IPS-11a (cell line): ENCODE data around the gene RANBP3L.
"Not testable (repeated sequence)": the region's sequence is repeated elsewhere in the genome, so short reads cannot be mapped to it uniquely, and the experiment has no call there.

Experiments
- H3K4me3 ChIP-seq: one replicate; pipeline ENCODE4 v1.5.1; 2013; ENCODE audit warnings: low read depth, low read length, control low read depth

RANBP3L gene

GRCh38 chr5:36297653-36298052, 4.0 kb downstream of the RANBP3L start:
- no peak overlapping the region for H3K4me3 ChIP-seq

DNA sequence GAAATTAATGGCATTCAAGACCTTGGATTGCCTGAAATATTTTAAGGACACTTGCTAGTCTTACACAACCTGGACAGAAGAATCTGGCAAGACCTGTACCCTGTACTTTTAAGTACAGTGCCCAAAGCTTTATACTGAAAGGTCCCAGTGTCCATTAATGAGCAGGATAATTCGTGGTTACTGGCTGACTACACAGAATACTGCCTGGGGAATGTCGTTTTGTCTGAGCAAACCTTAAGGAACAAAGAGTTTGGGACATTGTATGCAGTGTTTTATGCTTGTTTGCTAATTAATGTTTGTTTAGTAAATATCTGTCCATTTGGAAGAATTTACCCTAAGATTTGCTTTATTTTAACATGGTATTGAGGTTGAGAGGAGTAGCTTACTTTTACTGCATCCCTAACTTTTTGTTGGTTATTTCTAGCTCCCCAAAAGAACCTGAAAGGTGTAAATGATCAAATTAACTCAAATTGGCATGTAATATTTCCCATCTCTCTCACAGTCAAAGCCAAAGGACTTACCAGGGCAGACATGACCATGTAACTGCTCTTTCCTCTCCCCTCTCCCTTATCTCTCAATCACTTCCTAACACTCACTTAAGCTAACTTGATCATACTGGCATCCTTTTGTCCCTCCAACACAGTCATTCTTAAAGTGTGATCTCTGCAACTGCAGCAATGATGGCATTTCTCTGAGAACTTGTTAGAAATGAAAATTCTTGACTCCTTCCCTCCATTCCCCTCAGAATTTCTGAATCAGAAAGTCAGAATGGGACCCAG, 15.7 kb downstream of the RANBP3L start:
- no peak overlapping the region for H3K4me3 ChIP-seq

DNA sequence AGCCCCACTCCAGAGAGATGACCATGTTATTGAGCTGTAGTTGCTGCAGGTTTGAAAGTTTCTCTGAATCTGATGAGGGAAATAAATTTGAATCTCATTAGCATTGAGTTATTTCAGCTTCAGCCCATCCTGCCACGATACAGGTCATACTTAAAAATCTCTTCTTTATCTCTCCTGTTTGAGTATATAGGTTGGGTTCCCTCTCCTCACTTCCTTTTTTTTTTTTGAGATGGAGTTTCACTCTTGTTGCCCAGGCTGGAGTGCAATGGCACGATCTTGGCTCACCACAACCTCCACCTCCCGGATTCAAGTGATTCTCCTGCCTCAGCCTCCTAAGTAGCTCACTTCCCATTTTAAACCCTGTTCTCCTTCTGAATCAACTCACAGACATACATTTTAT, 17.9 kb downstream of the RANBP3L start:
- not testable (repeated sequence) for H3K4me3 ChIP-seq

DNA sequence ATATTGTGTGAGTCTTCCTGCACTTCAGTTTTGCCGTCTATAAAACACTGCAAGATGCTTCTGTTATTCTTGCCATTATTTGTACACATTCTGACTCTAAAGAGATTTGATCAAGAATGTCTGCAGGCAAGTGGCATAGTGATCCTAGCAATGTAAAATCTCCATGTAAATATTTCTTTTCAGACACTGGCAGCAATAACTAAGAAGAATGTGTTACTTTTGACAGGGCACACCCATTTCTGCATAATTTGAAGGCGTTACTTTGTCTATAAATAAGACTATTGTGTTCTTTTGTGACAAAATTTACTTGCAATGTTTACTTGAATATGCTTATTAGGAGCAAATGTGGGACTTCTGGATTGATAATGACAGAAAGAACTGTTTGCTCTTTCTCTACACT, 20.1 kb downstream of the RANBP3L start:
- no peak overlapping the region for H3K4me3 ChIP-seq

- no peak overlapping the region for H3K4me3 ChIP-seq
These were observed 22.5 kb downstream of the RANBP3L start for GRCh38 chr5:36279054-36279698.

DNA sequence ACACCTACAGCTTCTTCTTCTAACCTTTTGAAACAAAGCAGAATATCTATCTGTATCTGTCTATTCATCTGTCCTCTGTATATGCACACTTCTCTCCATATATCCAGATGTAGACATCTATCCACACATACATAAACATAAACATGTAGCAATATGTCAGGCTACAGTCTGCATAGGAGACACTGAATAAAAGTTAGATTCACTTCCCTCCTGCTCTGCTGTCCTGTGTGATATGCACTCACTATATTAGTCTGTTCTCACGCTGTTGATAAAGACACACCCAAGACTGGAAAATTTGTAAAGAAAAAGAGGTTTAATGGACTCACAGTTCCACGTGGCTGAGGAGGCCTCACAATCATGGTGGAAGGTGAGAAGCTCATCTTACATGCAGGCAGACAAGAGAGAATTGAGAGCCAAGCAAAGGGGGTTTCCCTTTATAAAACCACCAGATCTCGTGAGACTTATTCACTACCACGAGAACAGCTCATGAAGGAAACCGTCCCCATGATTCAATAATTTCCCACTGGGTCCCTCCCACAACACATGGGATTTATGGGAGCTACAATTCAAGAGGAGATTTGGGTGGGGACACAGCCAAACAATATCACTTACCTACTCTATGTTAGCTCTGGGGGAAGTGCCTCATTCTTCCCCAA, 24.1 kb downstream of the RANBP3L start:
- no peak overlapping the region for H3K4me3 ChIP-seq

DNA sequence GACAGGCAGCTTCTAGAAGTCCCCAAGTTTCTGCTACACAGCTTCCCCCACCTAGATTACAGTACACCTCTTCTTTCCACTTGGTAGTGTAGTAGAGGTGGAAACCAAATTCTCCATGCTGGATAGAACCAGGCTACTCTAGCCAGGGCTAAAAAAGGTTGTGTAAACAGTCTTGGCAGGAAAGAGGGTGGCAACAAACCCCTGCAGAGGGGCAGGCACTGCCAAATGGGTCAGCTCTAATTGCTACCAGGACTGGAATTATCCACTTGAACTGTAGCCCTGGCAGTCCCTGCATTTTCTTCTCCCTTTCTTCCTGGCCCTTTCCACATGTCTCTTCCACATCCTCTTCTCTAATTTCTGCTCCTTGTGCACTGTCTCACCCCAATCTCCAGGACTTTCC, 24.8 kb downstream of the RANBP3L start:
- H3K4me3 ChIP-seq, result no peak overlapping the region

- H3K4me3 ChIP-seq, result no peak overlapping the region
These were observed 27.7 kb downstream of the RANBP3L start for GRCh38 chr5:36273809-36274526.

DNA sequence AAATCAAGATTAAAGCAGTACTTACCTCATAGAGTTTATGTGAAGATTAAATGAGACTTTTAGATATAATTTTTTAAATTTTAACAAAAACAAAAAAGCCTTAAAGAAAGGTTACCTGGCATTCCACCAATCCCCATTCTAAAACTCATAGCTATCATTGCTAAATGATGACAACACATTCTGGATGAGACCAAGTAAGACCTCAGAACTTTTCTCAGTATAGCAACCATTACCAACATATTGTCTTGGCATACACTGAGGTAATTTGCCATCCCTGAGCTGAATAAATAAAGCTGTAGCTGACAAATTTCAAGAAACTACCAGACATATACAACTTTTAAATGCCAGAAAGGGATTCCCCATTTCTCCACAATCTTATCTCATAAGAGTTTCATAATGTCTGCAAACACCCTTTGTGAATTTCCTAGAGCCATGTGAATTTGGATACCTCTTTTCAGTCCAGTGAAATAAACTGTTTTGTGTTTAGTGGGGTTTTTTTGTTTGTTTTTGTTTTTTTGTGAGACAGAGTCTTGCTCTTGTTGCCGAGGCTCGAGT, 29.5 kb downstream of the RANBP3L start:
- no peak overlapping the region for H3K4me3 ChIP-seq

DNA sequence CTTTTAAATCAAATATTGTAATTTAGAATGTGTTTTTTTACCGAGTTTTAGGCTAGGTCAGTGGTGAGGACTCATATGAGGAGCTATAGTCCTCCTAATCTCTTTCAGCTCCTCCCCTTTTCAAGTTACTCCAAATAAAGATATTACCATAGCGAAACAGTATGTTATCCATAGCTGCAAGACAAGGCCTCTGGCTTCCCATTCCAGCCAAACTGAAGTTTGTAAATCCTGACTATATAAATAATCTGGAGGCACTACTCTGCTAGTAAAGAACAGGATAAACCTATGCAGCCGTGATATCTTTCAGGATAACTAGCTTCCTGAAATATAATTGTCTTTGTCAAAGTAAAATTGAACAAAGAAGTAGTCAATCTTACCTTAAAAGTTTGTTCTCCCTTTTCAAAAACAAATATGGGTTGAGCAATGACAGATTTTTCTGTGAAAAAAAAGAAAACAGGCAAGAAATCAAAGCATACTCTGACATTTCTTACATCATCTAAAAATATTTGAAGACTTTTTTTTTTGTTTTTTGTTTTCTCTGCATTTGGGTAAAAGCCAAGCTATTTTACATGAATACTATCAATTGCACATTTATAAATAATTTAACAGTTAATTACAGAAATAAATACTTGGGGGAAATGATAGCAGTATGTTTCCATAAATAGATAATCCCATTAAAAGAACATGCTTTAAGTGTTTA, 30.7 kb downstream of the RANBP3L start:
- no peak overlapping the region for H3K4me3 ChIP-seq

DNA sequence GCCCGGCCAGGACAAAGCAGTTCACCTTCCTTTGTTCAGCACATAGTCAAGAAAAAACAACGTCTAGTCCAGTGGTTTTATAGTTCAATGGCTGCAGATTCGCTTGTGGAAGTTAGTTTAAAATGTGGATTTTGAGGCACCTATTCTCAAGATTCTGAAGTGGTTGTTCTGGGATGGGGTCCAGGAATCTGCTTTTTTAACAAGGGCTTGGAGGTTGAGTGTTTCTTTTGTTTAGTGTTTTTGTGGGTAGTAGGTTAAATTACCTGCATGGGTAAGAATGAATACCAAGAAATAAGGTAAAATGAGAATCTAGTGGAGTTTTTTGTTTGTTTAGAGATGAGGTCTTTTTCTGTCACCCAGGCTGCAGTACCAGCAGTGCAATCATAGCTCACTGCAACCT, 31.5 kb downstream of the RANBP3L start:
- no peak overlapping the region for H3K4me3 ChIP-seq

GRCh38 chr5:36269478-36269877, 32.2 kb downstream of the RANBP3L start:
- H3K4me3 ChIP-seq, result no peak overlapping the region

- no peak overlapping the region for H3K4me3 ChIP-seq
These were observed 33.8 kb downstream of the RANBP3L start for GRCh38 chr5:36267905-36268304.

DNA sequence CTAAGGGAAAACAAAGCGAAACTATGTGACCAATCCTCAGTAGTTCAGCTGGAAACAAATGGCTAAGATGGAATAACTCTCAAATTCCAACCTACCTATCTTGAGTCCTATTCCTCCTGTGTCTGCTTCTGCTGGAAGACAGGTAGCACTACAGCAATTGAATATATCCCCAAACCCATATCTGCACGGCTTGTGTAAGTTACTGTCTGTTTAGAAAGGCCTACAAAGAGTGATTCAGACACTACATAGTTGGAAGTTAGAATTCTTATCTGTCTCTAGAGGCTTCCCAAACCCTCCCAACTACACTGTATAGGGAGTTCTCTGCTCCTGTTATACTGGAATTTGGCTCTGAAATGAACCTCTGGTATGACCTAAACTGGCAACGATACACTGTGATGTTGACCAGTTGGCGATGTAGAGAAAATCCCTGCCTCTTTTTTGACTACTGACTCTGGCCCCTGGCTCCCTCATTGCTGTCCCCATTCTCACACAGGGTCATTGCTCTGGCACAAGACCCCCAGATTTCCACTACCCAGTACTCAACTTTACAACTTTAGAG, 37.4 kb downstream of the RANBP3L start:
- no peak overlapping the region for H3K4me3 ChIP-seq

DNA sequence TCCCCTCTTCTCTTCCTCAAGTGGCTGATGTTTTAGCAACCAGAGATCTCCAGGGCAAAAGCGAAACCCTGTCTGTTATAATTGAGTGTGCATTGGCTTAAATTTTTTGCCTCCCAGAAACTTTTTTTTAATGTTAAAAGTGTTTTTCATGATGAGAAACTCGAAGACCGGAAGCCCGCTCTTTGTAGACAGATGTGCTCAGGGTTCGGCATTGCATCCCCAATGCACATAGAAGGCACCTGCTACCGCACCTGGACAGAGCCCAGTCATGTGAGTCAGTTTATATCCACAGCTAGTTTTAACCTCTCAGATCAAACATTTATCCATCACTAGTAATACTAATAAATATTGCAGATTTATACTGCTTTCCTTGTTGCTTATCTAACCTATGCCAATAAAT, 40.5 kb downstream of the RANBP3L start:
- no peak overlapping the region for H3K4me3 ChIP-seq

GRCh38 chr5:36253575-36253974, 48.1 kb downstream of the RANBP3L start:
- no peak overlapping the region for H3K4me3 ChIP-seq

DNA sequence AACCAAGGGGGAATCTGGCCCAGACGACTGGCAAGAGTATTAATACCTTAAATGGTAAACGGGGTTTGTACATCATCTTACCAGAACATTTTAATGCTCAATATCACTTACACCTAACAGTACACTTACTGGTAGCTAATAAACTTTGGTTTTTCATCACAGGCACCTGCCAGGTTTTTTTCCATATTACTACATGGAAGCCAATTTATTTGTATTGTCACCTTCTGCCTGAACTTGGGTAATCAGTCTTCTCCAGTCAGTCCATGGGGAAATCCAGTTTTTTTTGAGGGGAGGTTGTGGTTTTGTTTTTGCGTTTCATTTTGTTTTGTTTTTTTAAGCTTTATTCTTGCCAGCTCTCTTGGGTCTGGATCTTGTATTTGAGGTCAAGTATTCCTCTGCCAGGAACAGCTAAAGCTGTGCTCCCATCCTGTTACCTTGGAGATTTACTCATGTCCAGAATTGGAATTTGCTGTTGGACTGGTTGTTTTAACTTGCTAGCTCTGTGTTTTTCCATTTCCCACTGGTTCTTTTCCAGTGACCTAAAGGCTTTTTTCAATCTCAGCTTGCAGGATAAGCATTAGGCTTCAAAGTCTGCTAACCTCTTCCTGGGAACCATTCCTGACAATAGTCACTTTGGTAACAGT, 48.9 kb downstream of the RANBP3L start:
- no peak overlapping the region for H3K4me3 ChIP-seq

DNA sequence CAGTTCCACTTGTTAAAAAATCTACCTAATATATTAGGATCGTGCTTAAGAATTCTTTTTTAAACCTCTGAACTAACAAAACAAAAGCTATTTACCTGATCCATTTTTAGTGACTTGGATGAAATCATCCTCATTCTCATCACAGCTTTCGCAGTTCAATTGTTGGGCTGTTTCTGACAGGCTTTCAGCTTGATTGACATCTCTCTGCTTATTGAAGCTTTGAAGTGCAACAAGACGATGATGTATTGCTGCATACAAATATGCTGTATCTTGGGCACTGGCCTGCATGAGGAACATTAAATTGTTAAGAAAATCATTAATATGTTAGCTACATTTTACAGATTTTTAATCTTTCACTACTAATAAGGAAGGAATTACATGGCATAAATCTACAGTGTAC, 50.5 kb downstream of the RANBP3L start:
- no peak overlapping the region for H3K4me3 ChIP-seq

DNA sequence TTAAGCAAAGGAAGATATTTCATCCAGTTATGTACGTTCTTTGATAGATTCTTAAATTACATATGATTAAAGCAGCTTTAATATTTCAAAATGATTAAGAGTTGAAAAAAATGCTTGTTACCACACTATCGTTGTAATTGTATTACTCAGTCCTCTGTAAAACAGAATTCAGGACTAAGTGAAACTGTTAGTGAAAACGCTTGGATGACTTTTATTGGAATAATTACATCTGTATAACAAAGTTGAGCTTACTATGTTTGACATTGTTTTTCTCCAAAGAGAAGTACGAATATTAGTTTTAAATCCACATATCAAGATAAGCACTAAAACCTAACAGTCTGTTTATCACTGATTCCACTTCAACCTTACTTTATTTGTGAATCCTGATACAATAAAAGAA, 51.3 kb downstream of the RANBP3L start:
- no peak overlapping the region for H3K4me3 ChIP-seq
